NCI-H187 (cell line): Measurements from ENCODE around the gene MOB3C.

Experiments
- DNase-seq, 2 experiments: peaks; one replicate each; lab custom pipeline; 2025; lab: John Stamatoyannopoulos, UW

MOB3C gene

DNA sequence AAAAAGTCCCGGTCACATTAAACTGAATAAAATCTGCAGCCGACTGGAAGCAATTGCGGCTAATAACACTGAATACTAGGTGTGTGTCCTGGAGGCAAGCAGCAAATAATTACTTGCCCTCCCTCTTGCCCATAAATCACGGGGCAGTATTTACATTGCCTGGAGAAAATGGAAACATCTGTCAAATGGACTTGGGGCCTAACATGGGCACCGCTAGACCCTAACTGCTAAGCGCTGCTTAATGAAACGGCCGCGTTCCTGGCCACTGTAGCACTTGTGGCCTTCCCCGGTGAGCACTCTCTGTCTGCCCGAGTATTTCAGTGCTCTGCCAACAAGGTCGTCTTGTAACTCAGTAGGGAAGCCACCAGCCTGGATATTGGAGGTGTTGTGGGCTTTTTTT, 41.3 kb downstream of the MOB3C start:
- DNase-seq: no peak

DNA sequence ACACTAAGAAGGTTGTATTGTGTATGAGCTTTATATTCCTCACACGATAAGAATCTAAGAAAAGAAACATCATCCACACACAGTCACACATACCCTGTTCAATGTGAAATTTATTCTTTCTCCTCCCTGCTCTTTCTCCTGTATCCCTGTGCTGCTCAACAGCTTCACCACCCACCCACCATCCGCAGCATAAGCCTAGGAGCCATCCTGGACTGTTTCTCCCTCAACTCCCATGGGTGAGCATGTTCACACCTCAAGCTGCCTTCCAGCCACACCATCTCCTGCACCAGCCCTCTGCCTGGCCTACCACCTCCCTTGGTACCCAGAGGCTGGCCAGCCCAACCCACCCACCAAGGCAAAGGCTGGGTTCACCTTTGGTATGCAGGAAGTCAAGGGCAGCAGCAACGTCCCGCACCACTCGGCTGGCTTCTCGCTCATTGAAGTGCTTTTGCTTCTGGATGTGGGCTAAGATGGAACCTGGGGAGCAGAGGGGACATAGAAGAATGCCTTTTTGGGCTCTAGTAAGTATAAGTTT, 44.9 kb downstream of the MOB3C start:
- DNase-seq: no peak

DNA sequence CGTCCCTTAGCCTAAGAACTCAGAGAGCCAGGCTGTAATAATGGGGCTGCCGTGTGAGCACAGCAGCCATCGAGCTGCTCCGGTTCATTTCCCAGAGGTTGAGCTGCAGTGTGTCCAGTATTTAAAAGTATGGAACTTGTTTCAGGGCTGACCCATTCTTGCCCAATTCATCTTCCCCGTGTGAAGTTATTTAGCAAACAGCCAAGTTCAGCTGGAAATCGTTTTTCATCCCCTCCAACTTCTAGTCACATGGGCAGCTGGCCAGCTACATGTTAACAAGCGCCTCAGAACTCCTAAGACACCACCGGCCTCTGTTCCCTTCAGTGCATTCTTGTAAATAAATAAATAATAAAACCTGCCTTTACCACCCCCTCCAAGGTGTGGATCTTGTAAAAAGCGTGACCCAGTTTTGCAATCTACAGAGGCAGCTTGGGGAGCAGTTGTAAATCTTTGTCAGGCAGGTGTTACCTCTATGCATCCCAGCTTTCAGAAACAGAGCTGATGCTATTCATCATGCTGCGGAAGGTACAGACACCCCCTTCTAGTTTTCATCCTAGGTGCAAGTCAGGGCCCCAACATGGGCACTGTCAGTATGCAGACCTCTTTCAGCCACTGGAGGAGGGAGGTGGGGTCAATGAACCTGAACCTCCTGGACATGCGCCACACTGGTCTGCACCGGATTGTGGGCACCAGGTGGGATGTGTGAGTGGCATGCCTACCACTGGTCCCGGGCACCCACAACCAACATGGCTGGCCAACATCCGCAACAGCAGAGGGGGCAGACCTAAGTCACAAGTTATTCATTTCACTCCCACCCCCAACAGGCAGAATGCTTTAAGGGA, 46.5 kb downstream of the MOB3C start:
- no peak for DNase-seq

DNA sequence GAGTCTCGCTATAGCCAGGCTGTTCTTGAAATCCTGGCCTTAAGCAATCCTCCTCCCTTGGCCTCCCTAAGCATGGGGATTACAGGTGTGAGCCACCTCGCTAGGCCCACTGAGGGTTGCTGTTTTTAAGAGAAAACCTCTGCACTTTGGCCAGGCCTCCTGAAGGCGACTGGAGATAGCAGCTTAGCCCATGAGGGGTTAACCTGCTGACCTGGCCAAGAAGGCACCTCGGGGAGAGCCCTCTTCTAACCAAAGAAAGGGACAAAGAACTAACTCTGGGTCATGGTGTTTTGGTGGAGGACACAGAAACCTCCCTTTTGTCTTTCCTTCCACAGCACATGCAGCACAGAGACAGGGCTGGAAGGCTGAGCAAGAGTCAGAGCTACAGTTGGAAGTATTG, 47.5 kb downstream of the MOB3C start:
- no peak for DNase-seq

DNA sequence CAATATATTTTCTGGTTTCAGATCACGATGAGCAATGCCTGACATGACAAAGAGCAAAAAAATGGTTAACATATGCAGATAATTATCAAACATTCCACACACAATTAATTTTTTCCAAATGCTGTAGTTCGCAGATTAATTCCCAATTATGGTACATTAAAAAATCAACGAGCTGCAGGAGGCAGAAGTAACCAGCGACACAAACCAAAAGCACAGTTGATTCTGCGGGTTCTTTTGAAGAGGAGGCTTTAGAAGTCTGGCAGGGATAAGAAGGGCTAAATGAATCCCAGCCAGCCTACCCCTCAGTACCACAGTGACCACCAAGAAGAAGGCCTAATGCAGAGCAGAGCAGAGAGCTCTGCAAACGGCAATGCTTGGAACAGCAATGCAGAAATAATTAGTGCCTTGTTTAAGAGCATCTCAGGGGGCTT, 48.1 kb downstream of the MOB3C start:
- no peak for DNase-seq

DNA sequence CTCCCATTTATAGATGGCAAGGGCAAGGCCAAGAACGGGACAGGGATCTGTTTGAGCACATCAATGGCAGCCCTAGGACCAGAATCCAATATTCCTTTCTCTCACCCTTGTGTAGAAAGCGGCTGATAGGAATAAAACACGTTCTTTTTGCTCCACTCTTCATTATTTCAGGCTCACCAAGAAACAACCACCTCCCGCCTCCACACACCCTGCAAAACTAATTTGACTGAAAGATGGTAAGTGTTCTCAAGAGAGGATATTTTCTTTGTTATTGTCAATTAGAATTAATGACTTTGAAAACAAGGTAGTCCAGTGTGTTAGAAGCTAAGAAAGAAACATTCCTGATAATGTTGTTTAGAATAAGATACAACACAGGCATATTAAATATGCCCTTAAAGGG, 53.3 kb downstream of the MOB3C start:
- DNase-seq: no peak

DNA sequence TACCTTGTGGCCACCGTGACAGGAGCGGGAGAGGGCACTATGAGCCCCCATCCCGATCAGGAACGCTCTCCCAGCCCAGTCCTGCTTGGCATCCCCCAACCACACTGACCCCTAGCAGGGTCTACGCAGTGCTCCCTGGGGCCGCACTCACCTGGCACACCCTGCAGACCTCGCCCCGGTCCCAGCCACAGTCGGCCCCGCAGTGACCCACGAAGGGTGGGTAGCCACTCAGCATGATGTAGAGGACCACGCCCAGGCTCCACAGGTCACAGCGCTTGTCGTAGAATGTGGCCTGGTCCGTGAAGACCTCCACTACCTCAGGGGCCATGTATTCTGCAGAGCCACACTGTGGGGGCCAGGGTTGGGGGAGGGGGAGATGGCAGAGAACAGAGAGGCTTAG, 54.1 kb downstream of the MOB3C start:
- DNase-seq: no peak

DNA sequence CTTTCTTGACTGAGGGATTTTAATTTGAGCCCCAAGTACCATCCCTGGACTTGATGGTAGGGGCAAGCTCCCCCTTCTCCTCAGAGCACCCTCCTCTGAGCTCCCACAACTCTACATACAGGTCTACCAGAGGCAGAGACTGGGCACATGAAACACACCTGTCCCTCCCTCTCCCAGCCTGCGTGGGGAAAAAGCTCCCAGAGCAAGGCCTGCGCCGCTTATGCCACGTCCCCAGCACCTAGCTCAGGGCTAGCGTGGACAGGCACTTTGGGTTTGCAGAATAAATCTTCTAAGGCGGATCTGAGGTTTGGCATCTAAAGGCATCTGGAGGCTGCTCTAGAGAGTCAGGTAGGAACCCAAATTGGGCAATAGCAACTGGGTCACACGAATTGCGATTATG, 57.6 kb downstream of the MOB3C start:
- no peak for DNase-seq

DNA sequence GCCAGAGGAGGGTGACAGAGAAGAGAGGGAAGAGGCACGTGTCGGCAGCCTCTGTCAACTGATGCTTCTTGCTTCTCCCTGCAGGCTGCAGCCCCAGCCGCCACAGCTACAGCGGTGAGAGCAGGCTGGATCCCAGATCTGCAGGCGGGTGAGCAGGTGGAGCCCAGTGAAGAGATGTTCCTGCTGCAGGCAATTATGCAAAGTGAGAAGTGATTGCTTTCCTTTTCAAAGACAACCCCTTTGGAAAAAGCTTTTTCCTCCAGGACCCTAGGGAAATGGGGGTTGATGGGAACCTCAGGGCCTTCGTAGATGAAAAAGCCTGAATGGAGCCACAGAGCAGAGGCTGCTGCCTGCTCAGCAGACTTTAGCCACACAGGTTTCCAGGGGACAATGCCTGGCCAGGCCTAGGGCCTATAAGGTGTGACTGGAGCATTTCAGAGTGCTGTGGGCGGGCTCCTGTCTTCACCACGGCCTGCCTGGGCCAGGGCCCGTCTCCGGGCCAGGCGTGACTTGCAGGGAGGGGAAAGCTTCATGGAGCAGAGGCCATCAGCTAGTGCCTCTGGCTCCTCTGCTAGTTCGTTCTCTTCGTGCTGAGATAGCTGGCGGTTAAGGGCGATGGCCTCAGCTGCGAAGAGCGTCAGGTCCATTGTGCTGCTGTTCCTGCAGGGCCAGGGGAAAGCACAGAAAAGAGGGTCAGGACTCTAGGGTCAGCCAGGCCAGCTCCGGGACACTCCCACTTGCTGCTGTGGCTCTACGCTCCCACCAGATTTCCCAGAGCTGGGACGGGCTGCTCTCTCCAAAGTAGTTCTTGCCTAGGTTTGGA, 58.3 kb downstream of the MOB3C start:
- DNase-seq: peak; percentile 22 to 24
